Dedifferentiated amniotic fluid mesenchymal stem cell (primary cell): Measurements from ENCODE around the gene NEGR1.

Experiments
- DNase-seq: peaks from one replicate; pipeline ENCODE4 v3.0.0-alpha.2; 2016; ENCODE audit errors: extremely low spot score

The NEGR1 gene

DNA sequence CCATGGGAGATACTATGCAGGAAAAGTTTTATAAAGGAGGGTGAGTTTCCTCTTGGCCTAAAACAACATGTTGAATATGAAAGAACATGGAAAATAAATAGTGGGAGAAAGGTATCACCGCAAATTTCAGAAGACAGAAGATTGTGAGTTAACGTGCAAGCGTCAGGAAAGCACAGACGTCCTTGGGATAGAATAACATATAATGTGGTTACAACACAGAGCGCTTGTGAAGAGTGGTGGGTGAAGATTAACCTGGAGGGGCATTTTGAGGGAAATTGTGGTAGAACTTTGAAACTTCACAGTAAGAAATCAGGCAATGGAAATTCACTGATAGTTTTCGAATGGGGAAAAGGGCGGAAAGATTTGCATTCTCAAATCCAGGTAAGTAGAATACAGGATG, 47.3 kb downstream of the NEGR1 start:
- no peak for DNase-seq

DNA sequence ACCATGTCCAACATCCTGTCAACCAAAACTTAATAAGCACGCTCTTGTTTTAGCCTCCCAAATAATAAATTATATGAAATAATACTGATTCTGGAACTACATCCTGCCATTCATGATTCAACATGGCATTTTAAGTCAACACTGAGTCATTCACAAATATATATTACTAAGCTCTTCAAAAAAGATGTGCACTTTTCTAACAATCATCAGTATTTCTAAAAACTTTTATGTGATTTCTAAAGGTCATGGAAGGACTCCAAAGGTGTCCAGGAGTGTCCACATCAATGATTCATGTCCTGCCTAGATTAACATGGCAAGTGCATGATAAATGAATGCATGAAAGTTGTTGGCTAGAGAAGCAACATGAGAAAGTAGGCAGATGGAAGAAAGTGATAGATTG, 51.6 kb downstream of the NEGR1 start:
- no peak for DNase-seq

DNA sequence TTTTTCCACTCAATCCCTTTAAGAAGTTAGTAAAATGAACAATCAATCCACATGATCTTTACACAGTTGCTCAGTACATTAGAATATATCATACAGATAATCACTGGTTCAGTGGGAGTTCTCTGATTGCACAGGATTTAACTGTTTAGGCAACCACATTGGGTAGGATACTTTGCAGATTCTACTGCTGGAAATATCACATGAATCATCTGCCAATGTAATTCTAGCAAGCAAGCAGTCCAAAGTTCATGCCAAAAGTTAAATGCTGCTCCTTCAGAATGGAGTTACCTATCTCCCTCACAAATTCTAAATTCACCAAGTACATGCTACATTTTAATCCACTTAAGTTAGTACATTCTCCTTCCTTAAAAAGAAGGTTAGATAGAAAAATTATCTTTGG, 52.4 kb downstream of the NEGR1 start:
- no peak for DNase-seq

DNA sequence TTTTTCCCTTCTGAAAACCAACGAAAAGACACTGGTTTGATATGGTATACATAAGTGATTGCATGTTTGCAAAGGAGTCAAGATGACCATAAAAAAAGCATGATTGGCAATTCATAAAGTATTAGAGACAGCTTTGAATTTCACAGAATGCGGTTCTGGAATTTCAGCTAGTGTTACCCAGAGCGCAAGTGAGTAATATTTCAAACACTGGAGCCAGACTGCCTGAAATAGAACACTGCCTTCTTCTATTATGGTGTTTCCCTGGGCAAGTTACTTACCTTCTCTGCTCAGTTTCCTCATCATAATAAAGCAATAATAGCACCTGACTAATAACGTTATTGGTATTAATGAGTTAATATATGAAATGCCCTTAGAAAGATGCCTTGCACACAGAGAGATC, 54.7 kb downstream of the NEGR1 start:
- no peak for DNase-seq

DNA sequence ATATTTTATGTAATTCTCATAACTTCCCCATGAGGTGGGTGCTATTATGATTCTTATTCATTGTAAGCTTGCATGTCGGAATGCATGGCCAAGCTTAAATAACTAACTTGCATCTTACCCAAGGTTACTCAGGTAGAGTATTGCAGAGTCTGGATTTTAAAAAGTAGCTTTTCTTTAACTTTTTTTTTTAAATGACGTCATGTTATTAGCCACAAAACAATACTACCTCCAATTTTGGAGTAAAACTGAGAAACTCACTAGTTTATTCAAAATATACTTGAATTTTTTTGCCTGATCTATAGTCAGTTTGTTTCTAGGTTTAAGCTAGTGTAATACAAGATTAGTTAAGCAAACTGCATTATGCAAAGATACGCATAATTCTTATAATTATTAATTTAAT, 57.8 kb downstream of the NEGR1 start:
- DNase-seq = no peak

DNA sequence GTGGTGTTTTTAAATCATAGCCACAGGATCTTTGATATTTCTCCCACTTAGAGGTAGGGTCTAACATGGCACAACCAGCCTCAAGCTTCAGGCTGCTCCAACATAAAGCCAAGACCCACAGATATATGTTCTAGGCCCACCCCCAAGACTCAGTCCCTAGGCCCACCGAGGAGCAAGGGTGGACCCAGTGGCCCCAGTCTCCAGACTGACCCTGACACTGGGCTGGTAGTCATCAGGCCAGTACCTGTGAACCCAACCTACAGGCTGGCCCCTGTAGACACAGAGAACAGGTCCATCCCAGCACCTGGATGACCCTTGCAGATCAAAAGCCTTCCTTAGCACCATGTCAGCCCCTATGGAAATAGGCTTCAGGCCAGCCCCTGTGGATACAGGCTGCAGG, 60.5 kb downstream of the NEGR1 start:
- DNase-seq = no peak

DNA sequence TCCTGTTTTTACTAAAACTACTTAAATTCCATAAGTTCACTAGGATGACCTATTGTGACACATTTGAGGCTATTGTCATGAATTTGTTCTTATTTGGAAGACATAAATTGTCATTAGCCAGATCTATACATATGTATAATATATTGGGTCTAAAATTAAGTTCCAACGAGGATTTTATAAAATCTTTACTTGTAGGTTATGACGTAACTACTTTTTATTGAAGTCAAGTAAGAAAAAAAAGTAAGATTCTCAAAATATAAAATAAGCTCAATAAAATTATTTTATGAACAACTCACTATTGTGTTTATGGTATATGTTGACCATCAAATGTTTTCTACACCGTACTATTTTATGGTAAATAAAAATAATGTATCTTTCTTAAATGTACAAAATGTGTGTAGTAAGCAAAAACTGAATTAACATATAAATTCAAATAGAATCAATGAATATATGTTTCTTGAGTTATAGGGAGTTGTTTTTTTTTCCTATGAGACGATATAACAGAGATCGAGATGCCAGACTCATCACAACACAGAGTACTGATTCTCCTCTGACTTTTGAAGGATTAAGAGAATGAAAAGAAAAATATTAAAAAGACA, 64.1 kb downstream of the NEGR1 start:
- no peak for DNase-seq

DNA sequence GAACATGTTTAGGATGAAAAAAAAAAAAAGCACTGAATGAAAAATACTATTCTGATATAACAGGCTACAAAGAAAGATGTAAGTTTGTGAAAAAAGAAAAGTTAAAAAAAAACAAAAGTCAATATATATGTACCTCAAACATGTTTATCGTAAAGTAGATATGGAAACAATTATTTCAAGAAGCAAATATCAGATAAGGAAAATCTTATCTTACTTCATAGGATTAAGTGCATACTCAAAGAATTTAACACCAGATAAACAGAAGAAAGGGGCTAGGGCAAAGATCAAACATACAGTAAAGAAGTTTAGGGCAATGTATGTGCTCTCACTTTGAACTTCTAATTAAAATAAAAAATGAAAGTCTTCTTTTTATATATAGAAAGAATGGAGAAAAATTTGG, 75.3 kb downstream of the NEGR1 start:
- no peak for DNase-seq

DNA sequence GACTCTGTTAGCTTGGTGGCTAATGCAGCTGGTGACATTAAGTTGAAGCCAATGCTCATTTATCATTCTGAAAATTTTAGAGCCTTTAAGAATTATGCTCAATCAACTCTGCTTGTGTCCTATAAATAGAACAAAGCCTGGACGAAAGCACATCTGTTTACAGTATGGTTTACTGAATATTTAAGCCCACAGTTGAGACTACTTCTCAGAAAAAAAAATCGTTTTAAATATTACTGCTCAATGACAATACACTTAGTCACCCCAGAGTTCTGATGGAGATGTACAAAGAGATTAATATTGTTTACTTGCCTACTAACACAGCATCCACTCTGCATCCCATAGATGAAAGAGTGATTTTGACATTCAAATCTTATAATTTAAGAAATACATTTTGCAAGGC, 79.6 kb downstream of the NEGR1 start:
- DNase-seq = no peak

DNA sequence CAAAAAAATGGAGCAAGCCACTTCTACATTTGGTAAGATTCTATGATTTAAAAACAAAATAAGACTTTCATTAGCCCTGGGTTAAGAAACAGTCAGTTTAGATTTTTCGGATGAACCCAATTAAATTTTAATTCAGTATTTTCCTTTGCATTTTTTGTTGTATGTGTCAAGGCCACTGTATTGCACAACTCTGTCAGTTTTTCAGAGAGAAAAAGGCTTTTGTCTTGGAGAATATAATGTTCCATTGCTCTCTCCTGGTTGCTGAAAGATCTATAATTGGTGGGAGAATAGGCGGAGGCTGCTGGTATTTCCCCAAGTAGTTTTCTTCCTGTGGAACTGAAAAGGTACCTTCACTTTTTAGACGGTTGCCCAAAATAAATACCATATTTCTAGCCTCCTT, 84.6 kb downstream of the NEGR1 start:
- DNase-seq = no peak

DNA sequence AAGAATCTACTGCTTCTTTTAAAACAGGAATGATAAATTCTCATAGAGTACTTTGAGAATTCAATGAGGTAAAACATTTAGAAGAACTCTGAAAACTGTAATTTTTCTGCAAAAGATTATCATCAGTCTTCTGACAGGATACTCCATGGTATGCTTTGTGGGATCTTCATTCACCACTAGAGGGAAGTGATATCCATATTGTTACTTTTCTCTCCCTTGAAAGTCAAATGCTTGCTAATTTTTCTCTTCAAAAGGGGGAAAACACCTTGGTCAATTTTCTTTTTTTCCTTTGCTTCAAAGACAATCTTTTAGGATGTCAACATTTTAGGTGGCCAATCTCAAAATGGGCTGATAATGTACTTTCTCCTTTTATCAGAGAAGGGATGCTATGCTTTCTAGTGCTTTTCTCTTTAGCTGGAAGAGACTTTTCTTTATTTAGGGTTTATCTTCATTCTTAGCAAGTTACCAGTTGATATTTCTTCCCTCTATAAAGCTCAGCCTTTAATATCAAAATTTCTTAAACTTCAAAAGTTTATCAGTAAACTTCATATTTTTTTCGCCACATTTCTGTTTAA, 95.5 kb downstream of the NEGR1 start:
- DNase-seq = peak; percentile 23

DNA sequence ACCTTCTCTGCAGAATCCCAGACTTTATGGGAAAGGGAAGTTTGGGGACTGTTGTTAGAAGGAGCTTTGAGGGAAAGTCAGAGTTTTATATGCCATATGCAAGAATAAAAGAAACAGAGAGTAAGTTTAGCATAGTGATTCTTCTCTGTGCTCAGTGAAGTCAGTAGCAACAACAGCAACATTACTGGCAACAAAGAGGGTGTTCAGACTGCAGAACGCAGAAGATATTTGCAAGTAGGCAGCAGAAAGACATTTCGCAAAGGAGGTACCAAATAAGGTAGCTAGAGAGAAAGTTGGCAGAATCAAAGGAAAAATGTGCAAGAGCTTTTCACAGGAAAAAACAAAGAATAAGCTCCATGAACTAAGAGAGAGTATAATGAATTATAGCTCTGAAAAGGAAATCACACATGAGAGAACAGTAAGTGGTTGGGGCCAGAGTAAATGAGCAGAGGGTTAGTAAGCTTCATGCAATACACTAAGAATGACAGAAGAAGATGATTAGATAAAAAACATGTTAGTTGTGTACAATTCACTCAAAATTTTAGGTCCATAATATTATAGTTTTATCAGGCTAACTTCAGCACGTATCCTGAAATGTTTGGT, 98.1 kb downstream of the NEGR1 start:
- no peak for DNase-seq

DNA sequence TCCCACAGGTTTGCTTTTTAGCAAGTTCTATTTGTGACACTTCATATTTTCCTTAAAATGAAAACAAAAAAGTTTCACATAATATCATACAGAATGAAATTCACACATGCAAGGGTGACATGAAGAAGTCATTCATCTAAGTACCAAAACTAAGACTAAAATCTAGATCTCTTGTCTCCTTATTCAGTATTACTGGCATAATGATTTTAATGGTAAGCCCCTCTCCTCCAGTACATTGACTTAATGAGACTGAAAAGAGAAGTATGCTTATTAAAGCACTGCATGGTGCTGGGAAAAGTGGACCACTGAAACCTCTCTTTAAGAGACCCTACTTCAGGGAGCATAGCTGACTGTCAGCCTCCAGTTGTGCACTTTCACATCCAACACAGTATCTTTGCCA, 99.5 kb downstream of the NEGR1 start:
- DNase-seq = no peak

DNA sequence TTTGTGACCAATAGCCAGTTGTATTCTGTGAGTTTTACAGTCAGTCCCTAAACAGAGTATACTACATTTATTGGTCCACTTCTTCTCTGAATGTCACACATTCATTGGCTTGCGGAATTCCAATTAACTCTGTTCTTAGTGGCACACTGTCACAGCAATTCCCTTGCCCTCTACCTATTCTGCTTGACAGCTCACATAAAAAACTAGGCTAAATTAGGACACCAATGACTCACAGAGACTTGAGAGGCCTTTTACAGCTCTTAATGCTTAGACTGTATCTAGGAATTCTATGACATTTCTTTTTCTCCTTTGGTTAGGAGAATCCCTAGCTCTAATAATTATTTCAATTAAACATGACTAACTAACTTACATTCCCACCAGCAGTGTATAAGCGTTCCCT, 104.1 kb downstream of the NEGR1 start:
- no peak for DNase-seq

DNA sequence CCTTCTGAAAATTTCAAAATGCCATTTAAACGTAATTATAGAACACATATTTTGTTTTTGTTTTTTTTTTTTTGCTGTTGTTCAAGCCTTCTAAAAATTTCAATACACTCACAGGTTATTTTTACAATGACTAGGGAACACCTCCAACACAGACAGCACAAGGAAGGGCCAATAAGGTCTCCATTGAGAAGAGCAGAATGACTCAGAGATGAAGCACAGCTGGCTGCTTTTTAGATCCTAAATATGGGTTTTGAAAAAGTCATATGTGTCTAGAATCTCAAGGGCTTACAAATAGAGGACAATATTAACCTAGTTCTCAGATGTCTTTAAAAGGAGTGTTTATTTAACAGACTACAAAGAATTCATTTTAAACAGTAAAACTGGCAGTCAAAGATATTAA, 104.6 kb downstream of the NEGR1 start:
- DNase-seq = no peak

DNA sequence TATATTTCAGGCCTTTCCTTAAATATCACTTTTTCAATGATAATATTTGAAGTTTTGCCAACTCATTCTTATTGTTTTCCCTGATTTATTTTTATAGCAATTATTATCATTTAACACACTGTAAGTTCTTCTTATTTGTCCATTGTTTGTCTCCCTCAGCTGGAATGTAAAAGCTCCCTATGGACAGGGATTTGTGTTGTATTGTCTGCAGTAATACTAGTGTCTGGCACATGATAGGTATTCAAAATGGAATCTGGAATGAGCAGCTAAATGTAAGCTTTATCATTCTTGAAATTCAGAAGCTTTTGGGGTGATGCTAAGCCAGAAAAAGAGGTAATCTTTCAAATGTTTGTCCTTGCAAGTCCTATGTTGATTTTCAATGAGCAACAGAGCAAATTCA, 112.1 kb downstream of the NEGR1 start:
- no peak for DNase-seq

DNA sequence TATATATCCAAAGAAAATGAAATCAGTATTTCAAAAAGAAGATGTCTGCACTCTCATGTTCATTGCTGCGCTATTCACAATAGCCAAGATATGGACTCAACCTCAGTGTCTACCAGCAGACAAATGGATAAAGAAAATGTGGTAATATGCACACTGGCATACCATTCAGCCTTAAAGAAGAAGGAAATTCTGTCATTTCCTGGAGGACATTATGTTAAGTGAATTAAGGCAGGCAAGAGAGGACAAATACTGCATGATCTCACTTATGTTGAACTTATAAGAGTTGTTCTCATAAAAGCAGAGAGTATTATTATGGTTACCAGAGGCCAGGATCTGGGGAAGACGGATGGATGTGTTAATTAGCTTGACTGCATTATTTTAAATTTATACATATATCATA, 115.9 kb downstream of the NEGR1 start:
- no peak for DNase-seq

DNA sequence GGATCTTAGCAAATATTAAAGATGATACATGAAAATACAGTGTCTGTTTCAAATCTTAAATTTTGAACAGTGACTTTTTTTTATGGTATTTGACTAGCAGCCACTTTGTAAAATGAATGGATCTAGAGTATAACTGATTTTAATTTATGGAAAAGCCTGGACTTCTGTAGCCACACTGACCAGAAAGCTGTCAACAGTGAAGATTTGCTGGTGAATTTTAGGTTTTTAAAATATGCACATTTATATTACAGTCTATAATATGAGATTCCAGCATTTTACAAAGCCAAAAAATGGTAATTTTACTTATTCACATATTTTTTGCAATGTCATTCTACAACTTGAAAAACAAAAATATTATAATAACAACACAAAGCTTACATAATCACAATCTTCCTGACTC, 131.8 kb downstream of the NEGR1 start:
- no peak for DNase-seq

DNA sequence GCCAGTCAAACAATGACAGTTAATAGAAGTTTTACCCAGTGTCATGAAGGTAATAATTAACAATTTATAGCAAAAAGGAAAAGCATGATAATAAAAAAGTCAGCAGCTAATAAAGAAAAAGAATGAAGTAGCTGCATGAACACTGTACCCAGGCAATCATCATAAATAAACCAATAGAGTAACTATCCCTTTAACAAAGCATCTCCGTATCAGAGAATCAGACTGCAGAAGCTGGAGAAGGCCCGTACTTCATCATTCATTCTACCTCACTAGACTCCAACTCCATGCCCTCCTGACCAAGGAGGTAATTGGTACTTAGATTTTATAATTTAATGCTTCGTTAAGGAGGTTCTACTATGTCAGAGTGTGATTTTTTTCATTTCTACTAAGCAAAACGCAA, 140.5 kb downstream of the NEGR1 start:
- DNase-seq = no peak

DNA sequence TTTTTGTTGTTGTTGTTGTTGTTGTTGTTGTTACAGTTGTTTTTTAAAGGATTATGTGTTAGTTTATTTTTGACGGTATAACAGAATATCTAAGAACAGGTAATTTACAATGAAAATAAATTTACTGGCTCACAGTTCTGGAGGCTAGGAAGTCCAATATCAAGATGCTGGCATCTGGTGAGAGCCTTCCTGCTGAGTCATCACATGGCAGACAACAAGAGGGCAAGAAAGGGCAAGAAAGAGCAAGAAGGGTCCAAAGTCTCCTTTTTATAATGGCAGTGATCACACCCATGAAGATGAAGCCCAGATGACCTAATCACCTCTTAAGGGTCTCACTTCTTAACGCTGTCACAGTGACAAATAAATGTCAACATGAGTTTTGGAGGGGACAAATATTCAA, 142.1 kb downstream of the NEGR1 start:
- DNase-seq = no peak

DNA sequence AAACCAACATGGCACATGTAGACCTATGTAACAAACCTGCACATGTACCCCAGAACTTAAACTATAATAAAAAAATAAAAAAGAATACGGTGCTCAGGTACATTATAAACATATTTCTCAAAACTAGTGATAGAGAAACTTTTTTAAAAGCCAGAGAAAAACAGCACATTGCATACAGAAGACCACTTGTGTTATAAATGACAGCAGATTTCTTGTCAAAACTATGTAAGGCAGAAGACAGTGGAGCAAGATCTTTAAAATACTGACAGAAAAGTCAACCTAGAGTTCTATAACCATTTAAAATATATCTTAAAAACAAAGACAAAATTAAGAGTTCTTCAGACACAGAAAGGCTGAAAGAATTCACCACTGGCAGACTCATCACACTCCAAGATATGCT, 144.7 kb downstream of the NEGR1 start:
- DNase-seq = no peak

DNA sequence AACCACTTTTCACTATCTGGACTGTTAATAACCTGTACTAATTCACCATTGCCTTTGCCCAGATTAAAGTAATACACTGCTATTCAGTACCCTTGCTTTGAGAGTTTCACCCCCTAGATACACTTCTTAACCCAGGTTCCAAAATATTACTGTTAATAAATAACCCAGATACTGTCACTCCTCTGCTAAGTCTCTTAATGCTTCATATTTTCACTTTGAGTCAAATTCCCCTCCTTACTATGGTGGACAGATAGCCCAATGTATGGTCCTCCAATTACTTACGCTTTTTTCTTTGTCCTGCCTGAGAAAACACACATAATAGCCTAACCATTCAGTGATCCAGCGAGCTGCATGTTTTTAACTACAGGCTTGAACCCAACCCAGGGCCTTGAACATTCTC, 152.5 kb downstream of the NEGR1 start:
- no peak for DNase-seq

DNA sequence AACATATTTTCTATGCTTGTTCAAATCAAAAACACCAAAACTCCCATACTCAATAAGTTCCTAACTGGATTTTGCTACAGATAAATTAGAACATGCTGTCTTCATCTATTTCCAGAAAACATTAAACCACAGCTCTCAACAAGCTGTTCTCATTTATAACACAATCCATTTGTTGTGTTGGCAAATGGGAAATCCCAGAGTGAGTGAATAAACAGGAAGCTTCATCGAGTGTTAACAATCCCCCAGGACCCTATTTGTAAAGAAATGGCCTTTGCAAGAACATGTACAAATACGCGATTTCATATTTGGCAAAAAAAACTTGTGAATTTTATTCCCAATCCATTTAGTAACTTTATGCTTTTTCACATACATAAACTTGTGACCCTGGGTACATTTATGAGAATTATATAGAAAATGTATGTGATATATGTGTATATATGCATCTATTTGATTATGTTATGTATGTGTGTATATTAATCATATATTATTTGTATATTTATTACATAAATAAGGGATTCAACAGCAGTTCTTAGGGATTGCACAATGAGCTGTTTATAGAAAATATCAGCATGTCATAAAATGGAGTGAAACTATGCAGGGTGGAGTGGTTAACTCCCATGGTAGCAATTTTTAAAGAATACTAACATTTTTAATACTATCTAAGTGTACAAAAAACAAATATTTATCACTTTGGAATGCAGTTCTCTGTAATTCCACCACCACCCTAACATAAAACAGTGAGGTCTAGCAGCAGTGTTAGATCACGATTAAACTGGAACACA, 160.0 kb downstream of the NEGR1 start:
- DNase-seq = no peak
